GM19099 (cell line): Measurements from ENCODE around the gene C2.

Source experiments
- POLR2A ChIP-seq: IDR thresholded peaks from 3 replicates; pipeline ENCODE4 v1.6.1; 2011; ENCODE audit warnings: low read depth; ENCODE audit not compliant: insufficient read length; ENCODE audit errors: extremely low read depth

C2 gene

DNA sequence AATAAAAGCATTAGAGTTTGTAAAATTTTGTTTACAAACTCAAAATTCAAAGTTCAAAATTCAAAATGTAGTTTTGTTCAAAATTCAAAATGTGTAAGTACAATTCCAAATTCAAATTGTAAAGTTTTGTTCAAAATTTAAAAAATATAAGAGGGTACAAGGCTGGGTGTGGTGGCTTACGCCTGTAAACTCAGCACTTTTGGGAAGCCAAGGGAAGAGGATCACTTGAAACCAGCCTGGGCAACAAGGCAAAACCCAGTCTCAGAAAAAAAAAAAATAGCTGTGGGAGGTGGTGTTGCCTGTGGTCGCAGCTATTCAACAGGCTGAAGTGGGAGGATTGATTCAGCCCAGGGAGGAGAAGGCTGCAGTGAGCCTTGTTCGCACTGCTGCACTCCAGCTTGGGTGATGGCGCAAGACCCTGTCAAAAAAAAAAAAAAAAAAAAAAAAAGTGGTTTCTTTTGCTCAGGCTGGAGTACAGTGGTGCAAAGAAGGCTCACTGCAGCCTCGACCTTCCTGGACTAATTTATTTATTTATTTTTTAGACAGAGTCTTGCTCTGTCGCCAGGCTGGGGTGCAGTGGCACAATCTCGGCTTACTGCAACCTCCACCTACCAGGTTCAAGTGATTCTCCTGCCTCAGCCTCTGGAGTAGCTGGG lies 20.2 kb upstream of the C2 start:
- no peak for TF ChIP-seq POLR2A

DNA sequence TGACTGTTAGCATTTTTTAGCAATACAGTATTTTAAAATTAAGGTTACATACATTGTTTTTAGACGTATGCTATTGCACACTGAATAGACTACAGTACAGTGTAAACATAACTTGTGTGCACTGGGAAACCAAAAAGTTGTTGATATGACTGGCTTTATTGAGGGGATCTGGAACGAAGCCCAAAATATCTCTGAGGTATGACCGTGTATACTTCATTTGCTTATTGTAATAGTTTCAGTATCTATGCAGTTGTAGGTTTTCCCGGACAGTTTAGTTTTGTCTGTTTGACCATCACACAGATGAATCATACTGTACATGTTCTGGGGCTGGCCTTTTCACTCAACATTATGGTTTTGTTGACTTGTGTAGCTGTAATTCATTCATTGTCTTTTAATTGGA lies 18.7 kb upstream of the C2 start:
- no peak for TF ChIP-seq POLR2A

DNA sequence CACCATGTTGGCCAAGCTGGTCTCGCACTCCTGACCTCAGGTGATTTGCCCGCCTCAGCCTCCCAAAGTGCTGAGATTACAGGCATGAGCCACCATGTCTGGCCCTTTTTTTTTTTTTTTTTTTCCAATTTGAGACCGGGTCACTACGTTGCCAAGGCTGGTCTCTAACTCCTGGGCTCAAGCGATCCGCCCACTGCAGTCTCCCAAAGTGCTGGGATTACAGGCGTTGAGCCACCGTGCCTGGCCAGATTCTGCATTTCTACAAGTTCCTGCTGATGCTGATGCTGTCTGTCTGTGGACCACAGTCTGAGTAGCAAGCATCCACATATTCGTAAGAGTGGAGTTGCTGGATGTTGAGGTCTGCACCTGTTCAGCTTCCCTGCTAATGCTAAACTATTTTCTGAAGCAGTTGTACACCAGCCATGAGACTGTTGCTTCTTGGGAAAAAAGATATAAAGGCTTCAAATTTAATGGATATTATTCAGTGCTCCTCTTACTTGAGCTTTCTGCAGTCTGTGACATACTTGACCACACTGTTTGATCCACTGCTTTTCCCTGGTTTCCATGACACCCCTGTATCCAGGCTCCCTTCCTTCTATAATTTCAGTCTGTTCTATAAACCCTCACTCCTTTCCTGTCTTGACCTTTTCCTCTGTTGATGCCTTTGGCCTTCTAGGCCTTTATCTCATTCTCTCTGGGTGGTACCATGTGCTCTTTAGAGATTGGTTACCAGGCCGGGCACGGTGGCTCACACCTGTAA lies 15.5 kb upstream of the C2 start:
- TF ChIP-seq POLR2A: no peak

DNA sequence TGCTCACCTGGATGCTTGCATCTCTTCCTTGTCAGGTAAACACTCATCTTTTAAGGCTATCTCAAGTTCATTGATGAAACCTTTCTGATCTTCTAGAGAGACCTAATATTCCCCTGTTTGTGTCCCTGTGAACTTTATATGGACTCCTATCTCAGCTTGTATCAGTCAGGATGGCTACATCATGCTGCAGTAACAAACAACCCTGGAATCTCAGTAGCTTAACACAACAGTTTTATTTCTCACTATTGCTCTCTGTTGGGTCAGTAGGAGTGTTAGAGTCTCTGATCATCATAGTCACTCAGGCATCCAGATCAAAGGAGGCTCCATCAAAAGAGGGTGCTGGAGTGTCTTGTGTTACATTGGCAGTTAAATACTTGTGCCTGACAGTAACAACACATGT lies 12.2 kb upstream of the C2 start:
- TF ChIP-seq POLR2A: no peak

DNA sequence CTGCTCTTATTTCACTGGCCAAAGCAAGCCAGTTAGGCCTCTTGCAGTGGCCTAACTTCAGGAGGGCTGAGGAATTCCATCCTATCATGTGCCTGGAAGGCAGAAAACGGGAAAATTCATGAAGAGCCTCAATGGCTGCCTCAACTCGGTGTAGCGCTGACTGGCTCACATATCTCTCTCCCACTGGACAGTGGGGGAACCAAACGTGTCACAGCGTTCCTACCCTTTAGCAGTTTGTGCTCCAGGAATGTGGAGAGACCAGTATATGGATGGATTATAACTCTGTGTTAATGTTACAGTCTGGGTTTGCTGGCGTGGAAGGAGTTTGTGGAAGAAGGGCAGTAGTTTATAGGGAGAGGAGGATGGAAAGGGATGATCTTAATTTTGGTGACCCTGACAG lies 11.8 kb upstream of the C2 start:
- no peak for TF ChIP-seq POLR2A

DNA sequence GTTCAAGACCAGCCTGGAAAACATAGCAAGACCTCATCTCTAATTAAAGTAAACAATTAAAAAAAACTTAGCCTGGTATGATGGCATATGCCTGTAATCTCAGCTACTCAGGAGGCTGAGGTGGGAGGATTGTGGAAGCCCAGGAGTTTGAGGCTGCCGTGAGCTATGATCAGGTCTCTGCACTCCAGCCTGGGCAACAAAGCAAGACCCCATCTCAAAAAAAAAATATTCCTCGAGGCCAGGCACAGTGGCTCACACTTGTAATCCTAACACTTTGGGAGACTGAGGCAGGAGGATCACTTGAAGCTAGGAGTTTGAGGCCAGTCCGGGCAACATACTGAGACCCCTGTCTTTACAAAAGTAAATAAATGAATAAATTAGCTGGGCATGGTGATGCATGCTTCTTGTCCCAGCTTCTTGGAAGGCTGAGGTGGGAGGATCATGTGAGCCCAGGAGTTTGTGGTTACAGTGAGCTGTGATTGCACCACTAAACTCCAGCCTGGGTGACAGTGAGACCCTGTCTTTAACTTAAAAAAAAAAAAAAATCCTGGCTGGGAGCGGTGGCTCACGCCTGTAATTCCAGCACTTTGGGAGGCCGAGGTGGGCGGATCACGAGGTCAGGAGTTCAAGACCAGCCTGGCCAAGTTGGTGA lies 9.3 kb upstream of the C2 start:
- TF ChIP-seq POLR2A: no peak

DNA sequence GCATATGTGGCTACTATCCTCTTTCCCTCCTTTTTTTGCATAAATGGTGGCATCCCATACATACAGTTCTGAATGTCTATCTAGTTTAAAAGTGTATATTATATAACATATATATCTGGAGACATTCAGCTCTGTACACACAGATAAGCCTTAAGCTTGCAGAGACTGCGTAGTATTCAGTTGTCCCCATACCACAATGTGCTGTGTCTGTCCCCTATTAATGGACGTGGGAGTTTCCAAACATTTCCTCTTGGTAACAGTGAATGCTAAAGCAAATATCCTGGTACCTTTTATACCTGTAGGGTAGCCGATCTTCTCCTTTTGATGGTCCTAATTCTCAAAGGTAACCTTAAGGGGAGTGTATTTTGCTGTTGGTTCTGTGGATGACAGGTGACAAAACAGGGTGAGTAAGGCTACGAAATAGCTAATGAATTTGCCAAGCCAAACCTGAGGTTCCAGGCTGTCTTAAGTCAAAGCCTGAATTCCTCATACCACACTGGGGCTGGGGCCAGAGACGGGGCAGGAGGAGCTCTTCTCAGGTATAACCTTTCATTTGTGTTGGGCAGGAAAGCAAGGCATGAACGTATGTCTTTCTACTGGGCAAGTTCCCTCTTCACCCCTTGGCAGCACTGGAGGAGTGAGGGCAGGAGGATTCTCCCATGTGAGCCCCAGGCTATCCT lies 7.8 kb upstream of the C2 start:
- no peak for TF ChIP-seq POLR2A

DNA sequence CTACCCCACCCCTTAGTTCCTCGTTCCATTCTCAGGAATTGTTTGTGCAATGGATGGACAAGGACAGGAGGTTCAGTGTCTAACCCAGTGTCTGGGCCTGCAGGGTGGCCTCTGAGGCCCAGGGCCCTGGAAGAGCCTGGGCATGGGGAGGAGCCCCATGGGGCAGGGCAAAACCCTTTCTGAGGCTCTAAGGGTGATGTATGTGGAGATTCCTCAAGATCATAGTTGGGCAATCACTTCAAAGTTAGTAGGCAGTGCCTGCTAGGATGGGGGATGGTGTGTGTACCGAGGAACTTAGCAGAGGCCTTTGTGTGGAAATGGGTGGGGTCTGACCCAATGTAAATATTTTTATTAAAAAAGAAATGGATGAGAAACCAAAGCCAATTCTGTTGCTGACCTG lies 6.7 kb upstream of the C2 start:
- no peak for TF ChIP-seq POLR2A

DNA sequence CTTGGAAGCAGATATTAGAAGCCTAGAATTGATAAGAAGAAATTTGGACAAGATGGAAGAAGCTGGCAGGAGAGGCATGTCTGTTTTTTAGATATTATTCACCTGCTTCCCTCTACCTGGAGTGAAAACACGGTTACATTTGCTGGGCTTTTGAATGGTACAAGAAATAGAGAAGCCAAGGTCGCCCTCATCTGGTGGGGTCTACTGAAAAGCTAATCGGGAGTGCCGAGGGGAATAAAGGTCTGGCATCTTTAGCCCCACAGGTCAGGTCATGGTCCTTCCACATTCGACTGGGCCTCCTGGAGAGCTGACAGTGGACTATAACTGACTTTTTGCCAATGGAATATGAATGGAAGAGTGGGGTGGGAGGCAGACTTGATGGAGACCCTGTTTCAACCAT lies 4.6 kb upstream of the C2 start:
- no peak for TF ChIP-seq POLR2A

DNA sequence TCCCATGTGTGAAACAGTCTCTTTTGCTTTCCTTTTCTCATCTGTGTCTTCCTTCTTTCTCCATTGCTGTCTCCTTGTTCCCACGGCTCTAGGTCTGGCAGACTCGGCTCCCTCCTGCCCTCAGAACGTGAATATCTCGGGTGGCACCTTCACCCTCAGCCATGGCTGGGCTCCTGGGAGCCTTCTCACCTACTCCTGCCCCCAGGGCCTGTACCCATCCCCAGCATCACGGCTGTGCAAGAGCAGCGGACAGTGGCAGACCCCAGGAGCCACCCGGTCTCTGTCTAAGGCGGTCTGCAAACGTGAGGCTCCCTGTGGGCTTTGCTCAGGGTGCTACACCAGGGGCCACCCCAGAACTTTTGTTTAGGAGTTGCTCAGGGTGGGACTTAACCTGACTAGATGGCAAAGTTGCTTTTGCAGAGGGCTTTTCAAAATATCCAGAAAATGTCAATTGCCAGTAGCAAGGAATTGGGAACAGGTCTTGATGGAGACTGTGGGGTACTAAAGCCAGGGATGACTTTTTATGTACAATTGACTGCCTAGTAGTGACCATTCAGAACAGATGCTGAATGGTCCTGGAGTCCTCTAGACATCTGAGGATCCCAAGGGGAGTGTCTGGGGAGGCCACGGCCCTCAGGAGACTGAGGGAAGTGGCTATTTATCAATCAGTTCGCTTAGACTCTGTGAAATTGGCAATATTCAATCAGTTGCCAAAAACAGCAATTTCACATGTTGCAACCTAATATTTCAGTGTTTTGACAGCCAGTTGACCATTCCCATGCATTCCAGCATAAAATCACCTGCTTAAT lies 550 bp downstream of the C2 start:
- no peak for TF ChIP-seq POLR2A

DNA sequence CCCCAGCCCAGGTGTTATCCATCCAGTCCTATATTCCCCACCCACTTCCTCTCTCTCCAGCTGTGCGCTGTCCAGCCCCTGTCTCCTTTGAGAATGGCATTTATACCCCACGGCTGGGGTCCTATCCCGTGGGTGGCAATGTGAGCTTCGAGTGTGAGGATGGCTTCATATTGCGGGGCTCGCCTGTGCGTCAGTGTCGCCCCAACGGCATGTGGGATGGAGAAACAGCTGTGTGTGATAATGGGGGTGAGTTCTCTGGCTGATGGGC lies 1.1 kb downstream of the C2 start:
- TF ChIP-seq POLR2A: no peak

DNA sequence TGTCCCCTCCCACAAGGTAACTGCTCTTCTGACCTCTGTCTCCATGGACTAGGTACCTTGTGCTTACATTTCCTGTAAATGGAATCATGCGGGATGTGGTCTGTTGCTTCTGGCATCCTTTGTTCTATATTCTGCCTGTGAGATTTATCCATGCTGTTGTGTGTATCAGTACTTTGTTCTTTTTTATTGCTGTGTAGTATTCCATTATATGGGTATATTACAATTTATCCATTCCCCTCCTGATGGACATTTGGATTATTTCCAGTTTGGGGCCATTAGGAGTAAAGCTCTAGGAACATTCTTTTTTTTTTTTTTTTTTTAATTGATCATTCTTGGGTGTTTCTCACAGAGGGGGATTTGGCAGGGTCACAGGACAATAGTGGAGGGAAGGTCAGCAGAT lies 3.4 kb downstream of the C2 start:
- TF ChIP-seq POLR2A: no peak

DNA sequence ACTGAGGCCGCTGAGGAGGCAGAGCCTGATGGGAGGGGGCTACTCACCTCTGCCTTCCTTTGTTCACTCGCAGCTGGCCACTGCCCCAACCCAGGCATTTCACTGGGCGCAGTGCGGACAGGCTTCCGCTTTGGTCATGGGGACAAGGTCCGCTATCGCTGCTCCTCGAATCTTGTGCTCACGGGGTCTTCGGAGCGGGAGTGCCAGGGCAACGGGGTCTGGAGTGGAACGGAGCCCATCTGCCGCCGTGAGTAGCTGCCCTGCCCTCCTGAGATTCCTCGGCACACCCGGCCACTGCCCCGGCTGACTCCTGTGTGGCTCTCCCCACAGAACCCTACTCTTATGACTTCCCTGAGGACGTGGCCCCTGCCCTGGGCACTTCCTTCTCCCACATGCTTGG lies 6.0 kb downstream of the C2 start:
- no peak for TF ChIP-seq POLR2A

DNA sequence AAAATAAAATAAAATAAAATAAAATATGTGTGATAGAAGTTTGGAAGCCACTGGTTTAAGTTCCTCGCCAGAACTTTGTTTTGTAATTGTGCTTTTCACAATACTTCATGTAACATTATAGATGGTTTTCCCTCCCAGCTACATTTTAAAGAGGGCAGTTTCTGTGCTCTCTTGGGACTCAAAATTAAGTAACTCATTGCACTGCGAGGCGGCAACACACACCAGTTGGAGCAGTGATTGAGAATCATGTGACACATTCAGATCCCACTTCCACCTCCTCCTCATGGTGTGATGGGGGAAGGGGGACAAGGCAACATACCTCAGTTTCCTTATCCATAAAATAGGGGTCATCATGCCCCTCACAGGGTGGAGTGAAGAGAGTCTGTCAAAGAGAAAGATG lies 7.5 kb downstream of the C2 start:
- TF ChIP-seq POLR2A: no peak

DNA sequence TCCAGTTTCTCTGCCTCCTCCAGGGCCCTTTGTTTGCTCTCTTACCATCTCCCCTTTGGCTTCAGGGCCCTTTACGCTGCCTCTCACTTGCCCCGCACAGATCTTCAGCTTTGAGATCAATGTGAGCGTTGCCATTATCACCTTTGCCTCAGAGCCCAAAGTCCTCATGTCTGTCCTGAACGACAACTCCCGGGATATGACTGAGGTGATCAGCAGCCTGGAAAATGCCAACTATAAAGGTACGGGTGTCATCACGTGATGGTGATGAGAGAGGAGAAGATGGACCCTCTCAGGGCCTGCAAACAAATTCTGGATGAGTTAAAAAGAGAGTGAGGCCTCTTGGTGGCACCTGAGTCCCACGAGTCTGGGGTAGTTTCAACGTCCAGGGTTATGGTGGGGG lies 8.3 kb downstream of the C2 start:
- TF ChIP-seq POLR2A: no peak
